Stimulated activated CD4-positive, alpha-beta T cell treated with anti-CD3 and anti-CD28 coated beads, Interleukin-15, amount 100 ng/mL, for 1 hour (primary cell): ENCODE results near the gene CAMTA1.

Experiments
- DNase-seq, 2 donors: peaks; one replicate each; pipeline ENCODE4 v3.0.0-alpha.2; 2020; ENCODE audit warnings: low read depth in 1 of 2, low spot score in 1 of 2

CAMTA1 gene

GRCh38 chr1:7476861-7477547 is 691.8 kb downstream of the CAMTA1 start:
- no peak for DNase-seq

GRCh38 chr1:7477593-7477992 is 692.3 kb downstream of the CAMTA1 start:
- DNase-seq: no peak

GRCh38 chr1:7478142-7478790 is 693.0 kb downstream of the CAMTA1 start:
- no peak for DNase-seq

GRCh38 chr1:7478809-7479499 is 693.7 kb downstream of the CAMTA1 start:
- DNase-seq: no peak

- DNase-seq: no peak
Measured at GRCh38 chr1:7479571-7479970, 694.3 kb downstream of the CAMTA1 start.

GRCh38 chr1:7481194-7481593 is 695.9 kb downstream of the CAMTA1 start:
- DNase-seq: no peak

- no peak for DNase-seq
Measured at GRCh38 chr1:7482077-7482476, 696.8 kb downstream of the CAMTA1 start.

GRCh38 chr1:7482772-7483495 is 697.7 kb downstream of the CAMTA1 start:
- DNase-seq: no peak

- DNase-seq: no peak
Measured at GRCh38 chr1:7483634-7484383, 698.6 kb downstream of the CAMTA1 start.

GRCh38 chr1:7485086-7485780 is 700.0 kb downstream of the CAMTA1 start:
- no peak for DNase-seq

GRCh38 chr1:7485826-7486225 is 700.6 kb downstream of the CAMTA1 start:
- DNase-seq: no peak

- no peak for DNase-seq
Measured at GRCh38 chr1:7487766-7488474, 702.7 kb downstream of the CAMTA1 start.

- DNase-seq: no peak
Measured at GRCh38 chr1:7488475-7488842, 703.2 kb downstream of the CAMTA1 start.

GRCh38 chr1:7489586-7489985 is 704.3 kb downstream of the CAMTA1 start:
- no peak for DNase-seq

- no peak for DNase-seq
Measured at GRCh38 chr1:7490576-7490975, 705.3 kb downstream of the CAMTA1 start.

- no peak for DNase-seq
Measured at GRCh38 chr1:7491109-7491817, 706.0 kb downstream of the CAMTA1 start.

GRCh38 chr1:7491818-7492173 is 706.5 kb downstream of the CAMTA1 start:
- DNase-seq: no peak

GRCh38 chr1:7493711-7494454 is 708.6 kb downstream of the CAMTA1 start:
- DNase-seq: no peak

- DNase-seq: no peak
Measured at GRCh38 chr1:7495962-7496361, 710.7 kb downstream of the CAMTA1 start.
